ENCODE data around the gene BRINP3.

The BRINP3 gene

DNA sequence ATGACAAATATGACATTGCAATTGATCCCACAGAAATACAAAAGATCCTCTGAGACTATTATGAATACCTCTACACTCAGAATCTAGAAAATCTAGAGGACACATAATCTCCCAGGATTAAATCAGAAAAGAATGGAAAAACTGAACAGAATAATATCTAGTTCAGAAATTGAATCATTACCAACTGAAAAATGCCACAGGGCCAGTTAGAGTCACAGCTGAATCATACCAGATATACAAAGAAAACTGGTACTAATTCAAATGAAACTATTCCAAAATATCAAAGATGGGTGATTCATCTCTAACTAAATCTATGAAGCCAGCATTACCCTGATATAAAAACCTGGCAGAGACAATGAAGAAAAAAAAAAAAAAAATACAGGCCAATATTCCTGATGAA is 149.3 kb downstream of the BRINP3 start:
- POLR2A ChIA-PET (ENCODE audit: low non-redundant PET) = no interaction called here
- no peak overlapping the region for H3K27ac ChIP-seq
- peak; percentile 20 for DNase-seq (ENCODE audit: low spot score)
- no peak for TF ChIP-seq CTCF (conservative IDR thresholded peaks at IDR 0.05; ENCODE audit: low read depth)
- CTCF ChIA-PET = no interaction called here

DNA sequence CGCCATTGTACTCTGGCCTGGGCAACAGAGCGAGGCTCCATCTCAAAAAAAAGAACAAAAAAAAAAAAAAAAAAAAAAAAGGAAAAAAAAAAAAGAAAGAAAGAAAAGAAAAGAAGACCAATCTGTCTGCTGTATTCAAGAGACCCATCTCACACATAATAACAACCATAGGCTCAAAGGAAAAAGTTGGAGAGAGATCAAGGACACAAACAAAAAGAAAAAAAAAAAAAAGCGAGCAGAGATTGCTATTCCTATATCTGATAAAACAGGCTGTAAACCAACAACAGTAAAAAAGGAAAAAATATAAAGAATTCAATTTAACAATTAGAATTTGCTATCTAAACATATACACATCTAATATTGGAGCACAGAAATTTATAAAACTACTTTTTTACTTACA is 150.4 kb downstream of the BRINP3 start:
- ChIA-PET POLR2A (ENCODE audit: low non-redundant PET) (no interaction called here), CTCF (interaction anchor here (0.9 kb wide), 1 partner anchor 926 kb away, joined by 3 read pairs; no protein-coding TSS in a partner anchor)
- no peak for DNase-seq (ENCODE audit: low spot score)
- no peak overlapping the region for H3K27ac ChIP-seq
- no peak for TF ChIP-seq CTCF (conservative IDR thresholded peaks at IDR 0.05; ENCODE audit: low read depth)

DNA sequence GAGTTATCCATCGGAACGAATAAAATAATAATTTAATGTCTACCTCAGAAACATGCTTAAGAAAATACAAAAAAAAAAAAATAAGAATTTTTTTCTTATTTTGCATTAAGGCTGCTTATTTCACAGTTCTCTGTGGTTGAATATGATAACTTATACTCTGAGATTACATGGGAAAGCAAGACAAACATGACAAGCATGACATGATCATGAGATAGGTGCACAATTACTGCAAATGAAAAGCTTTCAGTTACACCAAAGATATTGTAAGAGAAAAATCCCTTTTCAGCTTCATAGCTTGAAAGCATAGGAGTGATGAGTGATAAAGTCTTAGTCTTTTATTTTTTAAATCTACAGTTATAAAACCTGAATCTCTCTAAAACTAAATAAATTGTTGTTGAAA is 154.1 kb downstream of the BRINP3 start:
- no peak for TF ChIP-seq CTCF (conservative IDR thresholded peaks at IDR 0.05; ENCODE audit: low read depth)
- CTCF ChIA-PET = no interaction called here
- no peak for DNase-seq (ENCODE audit: low spot score)
- H3K27ac ChIP-seq = no peak overlapping the region
- POLR2A ChIA-PET (ENCODE audit: low non-redundant PET) = no interaction called here

DNA sequence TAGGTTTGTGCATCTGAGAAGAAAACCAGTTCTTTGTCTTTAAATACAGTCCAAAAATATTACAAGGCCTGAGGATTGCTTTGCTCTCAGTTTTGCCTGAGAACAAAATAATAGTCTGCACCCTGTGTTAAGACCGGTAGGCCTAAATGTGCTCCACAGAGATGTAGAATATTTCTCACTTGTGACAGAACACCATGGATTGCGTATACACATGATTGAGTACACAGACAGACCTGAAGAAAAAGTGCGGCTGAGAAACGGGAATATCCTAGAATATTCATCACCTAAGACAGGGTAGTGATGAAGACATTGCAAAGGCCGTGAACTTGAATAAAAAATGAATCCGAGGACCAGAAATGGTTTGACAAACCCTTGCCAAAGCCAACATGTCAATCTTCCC is 155.4 kb downstream of the BRINP3 start:
- no peak for DNase-seq (ENCODE audit: low spot score)
- no peak overlapping the region for H3K27ac ChIP-seq
- TF ChIP-seq CTCF (conservative IDR thresholded peaks at IDR 0.05; ENCODE audit: low read depth) = no peak
- ChIA-PET POLR2A (ENCODE audit: low non-redundant PET) (no interaction called here), CTCF (no interaction called here)

DNA sequence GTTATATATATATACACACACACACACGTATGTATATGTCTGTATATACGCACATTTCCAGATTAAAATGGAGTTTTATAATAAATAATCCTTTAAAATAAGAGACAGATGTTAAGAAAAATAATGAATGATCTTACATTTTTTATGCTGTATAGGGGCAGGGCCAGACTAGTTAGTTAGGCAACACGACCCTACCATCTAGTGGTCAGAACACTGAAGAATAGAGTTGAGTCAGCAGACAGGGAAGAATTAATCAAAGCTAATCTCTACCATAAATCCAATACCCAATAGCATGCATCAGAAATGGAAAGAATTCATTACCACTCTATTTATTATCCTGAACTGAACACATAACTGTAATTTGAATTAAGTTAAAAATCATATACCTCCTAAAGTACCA is 156.7 kb downstream of the BRINP3 start:
- POLR2A ChIA-PET (ENCODE audit: low non-redundant PET) = no interaction called here
- no peak for TF ChIP-seq CTCF (conservative IDR thresholded peaks at IDR 0.05; ENCODE audit: low read depth)
- CTCF ChIA-PET = interaction anchor here (0.5 to 0.6 kb wide), 2 partner anchors 890 to 1503 kb away, joined by 3 read pairs; no protein-coding TSS in a partner anchor
- DNase-seq (ENCODE audit: low spot score) = peak; percentile 12
- no peak overlapping the region for H3K27ac ChIP-seq

- no peak for DNase-seq (ENCODE audit: low spot score)
- POLR2A ChIA-PET (ENCODE audit: low non-redundant PET) = no interaction called here
- TF ChIP-seq CTCF (conservative IDR thresholded peaks at IDR 0.05; ENCODE audit: low read depth) = no peak
- CTCF ChIA-PET = interaction anchor here (0.6 kb wide), 1 partner anchor 19 kb away, joined by 3 read pairs; no protein-coding TSS in a partner anchor
- no peak overlapping the region for H3K27ac ChIP-seq
Observed at GRCh38 chr1:190312763-190313162, 164.9 kb downstream of the BRINP3 start.

GRCh38 chr1:190303501-190303900 is 174.2 kb downstream of the BRINP3 start:
- DNase-seq (ENCODE audit: low spot score) = no peak
- ChIA-PET POLR2A (ENCODE audit: low non-redundant PET) (no interaction called here), CTCF (no interaction called here)
- no peak overlapping the region for H3K27ac ChIP-seq
- no peak for TF ChIP-seq CTCF (conservative IDR thresholded peaks at IDR 0.05; ENCODE audit: low read depth)
